Esophagus muscularis mucosa (tissue), 4 donors: ENCODE results near the gene SIRT7.

Experiments
- EP300 ChIP-seq: sonication (generic); formaldehyde crosslinking; IDR thresholded peaks from one replicate; pipeline ENCODE4 v1.6.1; 2017; ENCODE audit warnings: antibody characterized with exemption
- POLR2A ChIP-seq: fragments of 450-650 bp; IDR thresholded peaks from one replicate; pipeline ENCODE4 v1.6.1; 2017; ENCODE audit warnings: antibody characterized with exemption, moderate library complexity, mild to moderate bottlenecking, low read depth
- TF ChIP-seq, protein P1 (sequence below), 3 experiments: fragments of 200-600 bp in 2 of 3; fragments of 450-650 bp in 1 of 3; sonication (generic) in 2 of 3; IDR thresholded peaks; one replicate each; pipeline ENCODE4 v1.5.1; 2017 to 2019; ENCODE audit warnings: antibody characterized with exemption in 3 of 3, mild to moderate bottlenecking in 2 of 3, moderate library complexity in 1 of 3

DNA sequence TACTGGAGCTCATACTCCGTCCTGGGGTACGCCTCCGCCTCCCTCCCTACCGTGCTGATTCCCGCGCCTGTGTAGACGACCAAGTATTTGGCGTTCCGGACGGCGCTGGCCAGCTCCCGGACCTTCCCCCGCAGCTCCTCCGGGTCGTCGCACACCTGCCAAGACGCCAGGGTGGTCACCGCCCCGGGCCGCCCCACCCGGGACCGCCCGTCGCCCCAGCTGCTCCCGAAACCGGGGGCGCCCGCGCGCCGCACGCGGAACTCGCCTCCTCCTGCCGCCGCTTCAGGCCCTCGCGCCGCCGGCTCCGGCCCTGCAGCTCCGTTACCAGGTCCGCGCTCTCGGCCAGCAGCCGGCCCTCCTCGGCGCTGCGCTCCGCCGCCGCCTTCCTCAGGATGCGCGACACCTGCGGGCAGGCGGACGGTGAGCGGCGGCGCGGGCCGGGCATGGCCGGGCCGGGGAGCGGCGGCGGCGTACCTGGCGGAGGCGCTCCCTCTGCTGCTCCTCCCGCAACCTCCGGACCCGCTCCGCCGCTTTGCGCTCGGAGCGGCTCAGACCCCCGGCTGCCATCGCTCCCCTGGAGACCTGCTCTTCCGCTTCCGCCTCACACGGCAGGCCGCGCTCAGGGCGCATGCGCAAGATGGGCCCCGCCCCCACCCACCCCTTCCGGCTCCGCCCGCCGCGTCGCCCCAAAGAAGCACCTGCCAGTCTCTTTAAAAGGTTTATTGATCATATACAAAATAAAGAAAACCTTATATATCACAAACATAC, at the start of gene SIRT7:
- TF ChIP-seq POLR2A (no peak), EP300 (no peak)
- TF ChIP-seq, protein P1, sequence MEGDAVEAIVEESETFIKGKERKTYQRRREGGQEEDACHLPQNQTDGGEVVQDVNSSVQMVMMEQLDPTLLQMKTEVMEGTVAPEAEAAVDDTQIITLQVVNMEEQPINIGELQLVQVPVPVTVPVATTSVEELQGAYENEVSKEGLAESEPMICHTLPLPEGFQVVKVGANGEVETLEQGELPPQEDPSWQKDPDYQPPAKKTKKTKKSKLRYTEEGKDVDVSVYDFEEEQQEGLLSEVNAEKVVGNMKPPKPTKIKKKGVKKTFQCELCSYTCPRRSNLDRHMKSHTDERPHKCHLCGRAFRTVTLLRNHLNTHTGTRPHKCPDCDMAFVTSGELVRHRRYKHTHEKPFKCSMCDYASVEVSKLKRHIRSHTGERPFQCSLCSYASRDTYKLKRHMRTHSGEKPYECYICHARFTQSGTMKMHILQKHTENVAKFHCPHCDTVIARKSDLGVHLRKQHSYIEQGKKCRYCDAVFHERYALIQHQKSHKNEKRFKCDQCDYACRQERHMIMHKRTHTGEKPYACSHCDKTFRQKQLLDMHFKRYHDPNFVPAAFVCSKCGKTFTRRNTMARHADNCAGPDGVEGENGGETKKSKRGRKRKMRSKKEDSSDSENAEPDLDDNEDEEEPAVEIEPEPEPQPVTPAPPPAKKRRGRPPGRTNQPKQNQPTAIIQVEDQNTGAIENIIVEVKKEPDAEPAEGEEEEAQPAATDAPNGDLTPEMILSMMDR (IDR thresholded peaks at IDR 0.05): no peak
